B cell (primary cell): ENCODE data around the gene ERICH3. TPM values are rescaled to one million over a fixed set of nuclear protein-coding genes. Genes with fewer than 3 reads are reported as not detected.
A peak's percentile ranks its signal among the peaks of the same experiment; 100 is the strongest.

Experiments used
- ATAC-seq: fragments of 200-7000 bp; cut with Tn5 transposase; one replicate; pipeline ENCODE4 v1.10.0; 2021; ENCODE audit warnings: low read depth, mild to moderate bottlenecking, moderate number of reproducible peaks, moderate library complexity
- CTCF ChIA-PET: fragments of 350-600 bp; sonication (Branson Sonifier 250); formaldehyde crosslinking; loops from one replicate; lab custom pipeline; 2021; ENCODE audit warnings: antibody characterized with exemption, inconsistent platforms; lab: Charles Lee
- POLR2A ChIA-PET: fragments of 350-600 bp; sonication (Branson Sonifier 250); formaldehyde crosslinking; loops from one replicate; lab custom pipeline; 2021; ENCODE audit warnings: antibody characterized with exemption; lab: Charles Lee
- DNase-seq: peaks from one replicate; pipeline ENCODE4 v3.0.0; 2013
- H2AFZ ChIP-seq: 2 replicates; pipeline ENCODE4 v1.6.1; 2012; ENCODE audit warnings: mild to moderate bottlenecking, low read depth, low read length; ENCODE audit not compliant: insufficient read depth, poor library complexity, severe bottlenecking
- H3K27ac ChIP-seq, 2 donors: 1 replicate in 1 of 2; 2 replicates in 1 of 2; pipeline ENCODE4 v1.5.1; 2012 to 2013; ENCODE audit warnings: low read length in 2 of 2, mild to moderate bottlenecking in 2 of 2, moderate library complexity in 1 of 2
- H3K27me3 ChIP-seq, 4 experiments: fragments of 200-600 bp in 1 of 4; sonication (generic) in 1 of 4; replicated peaks in 1 of 4; 1 replicate in 2 of 4; 2 replicates in 2 of 4; pipeline versions ENCODE4 v1.6.1 to v1.7.0; 2013 to 2016; ENCODE audit warnings: low read length in 3 of 4, mild to moderate bottlenecking in 2 of 4, mixed read lengths in 1 of 4, moderate library complexity in 1 of 4; ENCODE audit not compliant: insufficient read depth in 4 of 4, control insufficient read depth in 3 of 4; ENCODE audit errors: control extremely low read depth in 1 of 4
- H3K36me3 ChIP-seq, 2 experiments: replicated peaks in 1 of 2; 1 replicate in 1 of 2; 2 replicates in 1 of 2; pipeline versions ENCODE4 v1.6.1 to v1.7.1; 2013; ENCODE audit warnings: low read length in 1 of 2; ENCODE audit not compliant: insufficient read depth in 2 of 2, control insufficient read depth in 1 of 2; ENCODE audit errors: control extremely low read depth in 1 of 2, extremely low read depth in 1 of 2
- H3K4me1 ChIP-seq, 2 donors: fragments of 200-600 bp in 1 of 2; sonication (generic) in 1 of 2; 1 replicate in 1 of 2; 2 replicates in 1 of 2; pipeline versions ENCODE4 v1.5.1 to v1.6.1; 2013 to 2017; ENCODE audit warnings: low read length in 2 of 2; ENCODE audit not compliant: control insufficient read depth in 2 of 2, insufficient read depth in 2 of 2
- H3K4me2 ChIP-seq: replicated peaks from 2 replicates; pipeline ENCODE3; 2012; ENCODE audit warnings: mild to moderate bottlenecking, low read depth, low read length; ENCODE audit not compliant: poor library complexity, severe bottlenecking
- H3K4me3 ChIP-seq, 5 experiments: fragments of 200-600 bp in 1 of 5; sonication (generic) in 1 of 5; 1 replicate in 3 of 5; 2 replicates in 2 of 5; pipeline versions ENCODE4 v1.5.1 to v1.7.0; 2011 to 2016; ENCODE audit warnings: low read length in 4 of 5, mild to moderate bottlenecking in 4 of 5, low read depth in 2 of 5, control low read depth in 1 of 5, moderate library complexity in 1 of 5; ENCODE audit not compliant: insufficient read depth in 1 of 5; ENCODE audit errors: control extremely low read depth in 1 of 5, extremely low read depth in 1 of 5
- H3K79me2 ChIP-seq: fragments of 200-600 bp; sonication (generic); one replicate; pipeline ENCODE4 v1.6.0; 2016; ENCODE audit warnings: low read length; ENCODE audit not compliant: control insufficient read depth, insufficient read depth
- H3K9ac ChIP-seq: fragments of 200-600 bp; sonication (generic); 2 replicates; pipeline ENCODE4 v1.6.1; 2017; ENCODE audit warnings: mild to moderate bottlenecking, low read length, moderate library complexity
- H3K9me3 ChIP-seq, 3 donors: one replicate each; pipeline versions ENCODE4 v1.6.1 to v1.7.1; 2013; ENCODE audit warnings: low read length in 2 of 3; ENCODE audit not compliant: control insufficient read depth in 2 of 3, insufficient read depth in 1 of 3; ENCODE audit errors: control extremely low read depth in 1 of 3
- H4K20me1 ChIP-seq: 2 replicates; pipeline ENCODE4 v1.6.0; 2012; ENCODE audit warnings: mild to moderate bottlenecking, low read length; ENCODE audit not compliant: insufficient read depth, control insufficient read depth, poor library complexity, severe bottlenecking
- H3K27ac Mint-ChIP-seq: one replicate; pipeline ENCODE4 v1.8.0; 2021; ENCODE audit warnings: mixed read lengths
- H3K27me3 Mint-ChIP-seq: one replicate; pipeline ENCODE4 v1.8.0; 2021; ENCODE audit warnings: mixed read lengths
- H3K4me1 Mint-ChIP-seq: one replicate; pipeline ENCODE4 v1.8.0; 2021; ENCODE audit warnings: mixed read lengths
- H3K4me3 Mint-ChIP-seq: one replicate; pipeline ENCODE4 v1.8.0; 2021; ENCODE audit warnings: mixed read lengths
- H3K9me3 Mint-ChIP-seq: one replicate; pipeline ENCODE4 v1.8.0; 2022; ENCODE audit warnings: mixed read lengths; ENCODE audit not compliant: insufficient read depth
- EZH2 ChIP-seq: IDR thresholded peaks from 2 replicates; pipeline ENCODE4 v1.6.1; 2012; ENCODE audit warnings: borderline replicate concordance, low read depth, mild to moderate bottlenecking, moderate library complexity, low read length; ENCODE audit not compliant: insufficient read depth, poor library complexity, severe bottlenecking
- WGBS: methylation state at CpG from one replicate; pipeline ENCODE4 v1.1.5; 2013; ENCODE audit warnings: missing lambda C conversion rate; ENCODE audit not compliant: insufficient coverage; 5-methylcytosine and 5-hydroxymethylcytosine counted together
- intact Hi-C: fragments of 100-400 bp; cut with micrococcal nuclease; formaldehyde crosslinking; loops from one replicate; pipeline ENCODE4 v1.10.0; 2022
- polyA plus RNA-seq: library from polyadenylated mRNA; depleted of rRNA; stranded (reverse); fragments of >200 nt; gene quantifications from 2 replicates; pipeline ENCODE4 v1.2.3, GENCODE V29; 2012
- total RNA-seq, 2 donors: library from RNA; stranded (reverse); fragments of 120-200 nt in 1 of 2; gene quantifications; 1 replicate in 1 of 2; 2 replicates in 1 of 2; pipeline versions ENCODE4 v1.2.3 to v1.2.4, GENCODE V29; 2013 to 2022
- TF ChIP-seq, protein P1 (sequence below): fragments of 200-600 bp; IDR thresholded peaks from one replicate; pipeline ENCODE4 v1.8.0; 2022; ENCODE audit warnings: antibody characterized with exemption, mild to moderate bottlenecking

Gene ERICH3
- total and polyA plus RNA-seq, 2 donors (not counting 1 experiment from before 2014, with no cell fraction given) = 0.03 to 0.27 TPM

- CTCF ChIA-PET = interaction anchor here (0.6 to 3.0 kb wide), 14 partner anchors 8 to 819 kb away, joined by 3 to 14 read pairs (median 6); partner anchors contain the start of genes CRYZ and TYW3
- intact Hi-C loops = no loop called here
- H3K9ac ChIP-seq = no peak overlapping the region
- no peak overlapping the region for H3K4me2 ChIP-seq
- POLR2A ChIA-PET = no interaction called here
- Mint-ChIP-seq H3K4me3 (no peak overlapping the region), H3K27ac (no peak overlapping the region), H3K4me1 (no peaks in the 10 kb centered on the region), H3K9me3 (no peaks in the 10 kb centered on the region), H3K27me3 (no peaks in the 10 kb centered on the region)
- no peaks in the 10 kb centered on the region for H3K36me3 ChIP-seq
- H3K4me1 ChIP-seq = no peaks in the 10 kb centered on the region
- H3K27ac ChIP-seq = no peak overlapping the region
- H3K4me3 ChIP-seq = no peak overlapping the region
- DNase-seq (no peak), ATAC-seq (no peak)
- no peaks in the 10 kb centered on the region for H3K79me2 ChIP-seq
- WGBS = 0% methylated on average over 1 of the region's 2 CpGs
- H2AFZ ChIP-seq = no peak overlapping the region
- H3K27me3 ChIP-seq = no peaks in the 10 kb centered on the region
- no peaks in the 10 kb centered on the region for H3K9me3 ChIP-seq
- TF ChIP-seq, protein P1, sequence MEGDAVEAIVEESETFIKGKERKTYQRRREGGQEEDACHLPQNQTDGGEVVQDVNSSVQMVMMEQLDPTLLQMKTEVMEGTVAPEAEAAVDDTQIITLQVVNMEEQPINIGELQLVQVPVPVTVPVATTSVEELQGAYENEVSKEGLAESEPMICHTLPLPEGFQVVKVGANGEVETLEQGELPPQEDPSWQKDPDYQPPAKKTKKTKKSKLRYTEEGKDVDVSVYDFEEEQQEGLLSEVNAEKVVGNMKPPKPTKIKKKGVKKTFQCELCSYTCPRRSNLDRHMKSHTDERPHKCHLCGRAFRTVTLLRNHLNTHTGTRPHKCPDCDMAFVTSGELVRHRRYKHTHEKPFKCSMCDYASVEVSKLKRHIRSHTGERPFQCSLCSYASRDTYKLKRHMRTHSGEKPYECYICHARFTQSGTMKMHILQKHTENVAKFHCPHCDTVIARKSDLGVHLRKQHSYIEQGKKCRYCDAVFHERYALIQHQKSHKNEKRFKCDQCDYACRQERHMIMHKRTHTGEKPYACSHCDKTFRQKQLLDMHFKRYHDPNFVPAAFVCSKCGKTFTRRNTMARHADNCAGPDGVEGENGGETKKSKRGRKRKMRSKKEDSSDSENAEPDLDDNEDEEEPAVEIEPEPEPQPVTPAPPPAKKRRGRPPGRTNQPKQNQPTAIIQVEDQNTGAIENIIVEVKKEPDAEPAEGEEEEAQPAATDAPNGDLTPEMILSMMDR = no peak
- TF ChIP-seq EZH2 = no peak
- H4K20me1 ChIP-seq = no peaks in the 10 kb centered on the region
Observed at GRCh38 chr1:74690364-74690696, 16.7 kb upstream of the ERICH3 start.

- peak; percentile 64 for DNase-seq
- no peak overlapping the region for H3K4me2 ChIP-seq
- H2AFZ ChIP-seq = no peak overlapping the region
- ChIA-PET CTCF (interaction anchor here (0.7 to 3.0 kb wide), 20 partner anchors 9 to 850 kb away, joined by 3 to 14 read pairs (median 4); partner anchors contain the start of genes CRYZ and TYW3), POLR2A (no interaction called here)
- H3K9me3 Mint-ChIP-seq = no peaks in the 10 kb centered on the region
- no peaks in the 10 kb centered on the region for H3K4me1 Mint-ChIP-seq
- no peak for ATAC-seq
- H3K4me3 ChIP-seq = no peak overlapping the region
- H3K9me3 ChIP-seq = no peaks in the 10 kb centered on the region
- no peaks in the 10 kb centered on the region for H3K27me3 Mint-ChIP-seq
- no peak overlapping the region for H3K27ac Mint-ChIP-seq
- intact Hi-C loops = no loop called here
- H3K27me3 ChIP-seq = no peaks in the 10 kb centered on the region
- 0% methylated on average over 1 of the region's 5 CpGs for WGBS
- no peaks in the 10 kb centered on the region for H3K36me3 ChIP-seq
- H3K4me1 ChIP-seq = no peaks in the 10 kb centered on the region
- H3K79me2 ChIP-seq = no peaks in the 10 kb centered on the region
- H4K20me1 ChIP-seq = no peaks in the 10 kb centered on the region
- no peak overlapping the region for H3K27ac ChIP-seq
- H3K4me3 Mint-ChIP-seq = no peak overlapping the region
- no peak for TF ChIP-seq EZH2
- TF ChIP-seq, protein P1 = peak; percentile 91
- no peak overlapping the region for H3K9ac ChIP-seq
Observed at GRCh38 chr1:74689621-74690363, 16.2 kb upstream of the ERICH3 start.
